GM10847 (cell line): ENCODE results near the gene CD33.

Experiments used
- POLR2A ChIP-seq: IDR thresholded peaks from 2 replicates; pipeline ENCODE4 v1.6.1; 2011; ENCODE audit not compliant: insufficient read length; ENCODE audit errors: extremely low read depth

CD33 gene

DNA sequence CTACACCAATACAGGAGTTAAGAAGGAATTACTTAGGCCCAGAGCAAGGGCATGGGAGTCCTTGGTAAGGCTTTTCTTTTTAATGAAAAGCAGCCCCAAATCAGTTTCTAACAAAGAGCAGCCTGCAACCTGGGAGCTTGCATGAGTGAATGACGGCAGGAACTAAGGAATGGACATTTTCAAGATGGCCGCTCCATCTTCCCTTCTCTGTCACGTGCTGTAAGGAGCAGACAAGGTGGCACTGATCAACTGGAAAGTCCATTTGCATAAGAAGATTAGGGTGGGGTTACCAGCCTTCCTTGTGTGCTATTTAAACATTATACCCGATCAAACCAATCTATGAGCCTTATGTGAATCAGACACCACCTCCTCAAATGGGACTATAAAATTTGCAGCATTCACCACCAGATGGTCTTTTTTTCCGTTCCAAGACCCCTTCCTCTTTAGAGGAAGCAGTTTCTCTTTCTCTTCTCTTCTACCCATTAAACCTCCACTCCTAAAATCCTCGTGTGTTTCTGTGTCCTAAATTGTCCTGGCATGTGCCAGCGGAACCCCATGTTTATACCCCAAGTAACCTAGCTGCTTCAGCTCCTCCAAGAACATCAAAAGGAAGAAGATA lies 23.2 kb downstream of the CD33 start:
- no peak for TF ChIP-seq POLR2A

DNA sequence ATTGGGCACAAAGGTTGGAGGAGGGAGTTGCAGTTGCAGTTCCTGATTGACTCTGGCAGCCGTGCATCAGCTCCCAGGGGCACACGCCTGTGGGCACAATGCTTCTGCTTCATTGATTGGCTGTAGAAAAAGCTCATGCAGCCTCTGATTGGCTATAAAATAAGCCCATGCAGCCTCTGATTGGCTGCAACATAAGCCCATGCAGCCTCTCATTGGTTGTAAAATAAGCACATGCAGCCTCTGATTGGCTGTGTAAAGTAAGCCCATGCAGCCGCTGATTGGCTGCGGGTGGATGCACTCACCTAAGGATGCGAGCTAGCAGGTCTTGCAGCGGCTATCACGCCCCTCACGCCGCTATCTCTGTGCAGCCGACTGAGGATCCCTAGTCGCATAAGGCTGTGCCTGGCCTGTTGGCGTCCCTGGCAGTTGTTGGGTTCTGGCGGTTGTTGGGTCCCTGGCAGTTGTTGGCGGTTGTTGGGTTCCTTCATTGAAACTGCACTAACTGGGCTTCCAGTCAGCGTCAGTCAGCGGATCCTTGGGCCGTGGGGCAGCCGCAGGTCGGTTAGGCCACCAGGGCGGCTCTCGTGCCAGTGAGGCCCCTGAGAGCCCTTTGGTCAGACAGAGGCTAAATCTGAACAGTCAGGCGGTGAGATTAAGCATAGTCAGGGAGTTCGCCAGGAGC lies 26.0 kb downstream of the CD33 start, which contains the start of gene SIGLECL1:
TSS of gene SIGLECL1 (plus strand) at position 295 of the 682 bp plus-strand sequence. CDS start 12,993 bp downstream, outside the sequence.
- TF ChIP-seq POLR2A, result no peak

DNA sequence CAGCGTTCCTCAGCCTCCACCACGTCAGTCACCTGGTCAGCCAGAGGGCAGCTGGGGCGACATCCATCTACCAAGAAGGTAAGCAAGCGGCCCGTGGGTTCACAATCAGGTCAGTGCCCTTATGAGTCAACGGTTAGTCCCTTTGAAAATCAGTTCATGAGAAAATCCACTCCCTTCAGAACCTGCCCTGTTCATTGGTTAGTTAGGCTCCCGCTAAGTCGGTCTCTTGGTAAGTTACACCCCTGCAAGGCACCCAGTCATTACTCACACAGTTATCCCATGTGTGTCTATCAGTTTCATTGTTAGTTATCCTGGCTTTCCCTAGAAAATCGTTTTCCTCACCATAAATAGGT lies 26.6 kb downstream of the CD33 start:
- no peak for TF ChIP-seq POLR2A

DNA sequence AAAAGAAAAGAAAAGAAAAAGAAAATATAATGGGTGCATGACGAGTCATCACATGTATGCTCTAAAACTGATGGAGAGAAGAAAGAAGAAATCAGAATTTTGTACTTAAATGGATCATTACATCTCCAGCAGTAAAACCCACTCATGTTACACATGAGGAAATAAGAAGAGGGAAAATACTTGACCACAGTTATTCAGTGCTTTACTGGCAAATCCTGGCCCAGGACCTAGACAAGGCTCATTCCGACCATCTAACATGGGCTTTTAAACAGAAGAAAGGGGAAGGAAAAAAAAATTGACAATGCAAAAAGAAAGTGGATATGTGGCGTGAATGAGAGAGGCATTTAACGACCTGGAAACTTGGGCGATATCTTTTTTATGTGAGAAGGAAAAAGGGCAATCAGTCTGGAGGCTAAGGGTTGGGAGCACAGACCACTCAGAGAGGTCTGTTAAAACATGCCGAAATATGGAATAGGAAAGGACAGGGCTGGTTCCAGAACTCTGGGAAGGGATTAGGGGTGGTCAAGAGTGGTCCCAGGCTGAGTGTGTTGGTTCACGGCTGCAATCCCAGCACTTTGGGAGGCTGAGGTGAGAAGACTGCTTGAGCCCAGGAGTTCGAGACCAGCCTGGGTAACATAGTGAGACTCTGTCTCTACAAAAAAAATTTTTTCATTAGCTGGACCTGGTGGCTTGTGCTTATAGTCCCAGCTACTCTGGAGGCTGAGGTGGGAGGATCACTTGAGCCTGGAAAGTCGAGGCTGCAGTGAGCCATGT lies 27.6 kb downstream of the CD33 start:
- no peak for TF ChIP-seq POLR2A

DNA sequence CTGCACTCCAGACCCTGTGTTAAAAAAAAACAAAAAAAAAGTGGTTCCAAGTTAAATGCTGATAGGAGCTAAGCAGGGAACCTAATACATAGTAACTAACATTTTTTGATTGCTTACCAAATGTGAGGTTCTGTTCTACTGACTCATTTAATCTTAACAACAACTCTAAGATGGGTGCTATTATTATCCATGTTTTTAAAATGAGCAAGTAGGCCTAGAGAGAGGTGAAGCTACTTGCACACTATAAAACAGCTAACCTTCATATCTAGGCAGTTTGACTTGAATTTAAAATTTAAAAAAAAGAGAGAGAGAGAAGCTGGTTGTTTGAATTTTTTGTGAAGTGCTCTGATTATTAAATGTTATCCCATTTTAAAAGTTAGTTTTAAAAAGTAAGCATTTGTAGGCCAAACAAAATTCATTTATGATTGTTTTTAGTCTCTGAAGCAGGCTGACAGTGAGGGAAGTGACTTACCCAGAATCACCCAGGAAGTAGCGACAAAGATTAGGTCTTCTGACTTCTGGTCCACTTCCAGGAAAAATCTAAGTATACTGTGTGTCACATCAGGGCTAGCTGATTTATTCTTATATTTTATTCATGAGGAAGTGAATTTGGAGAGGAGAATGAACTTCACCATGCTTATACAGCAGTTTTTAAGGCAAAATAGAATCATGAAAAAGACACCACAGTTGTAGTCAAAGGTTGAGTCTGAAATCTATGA lies 28.4 kb downstream of the CD33 start:
- no peak for TF ChIP-seq POLR2A

DNA sequence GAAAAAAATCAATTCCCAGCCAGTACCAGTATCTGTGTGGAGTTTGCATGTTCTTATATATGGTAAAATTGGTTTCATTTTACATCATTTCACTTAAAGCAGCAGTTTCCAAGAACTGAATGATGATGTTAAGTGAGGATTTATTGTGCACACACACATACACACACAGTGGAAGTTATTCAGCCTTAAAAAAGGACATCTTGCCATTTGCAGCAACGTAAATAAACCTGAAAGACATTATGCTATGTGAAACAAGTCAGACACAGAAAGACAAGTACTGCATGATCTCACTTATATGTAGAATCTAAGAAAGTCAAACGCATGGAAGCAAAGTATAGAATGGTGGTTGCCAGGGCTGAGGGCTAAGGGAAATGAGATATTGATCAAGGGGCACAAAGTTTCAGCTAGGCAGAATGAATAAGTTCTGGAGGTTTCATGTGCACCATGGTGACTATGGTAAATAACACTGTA lies 31.3 kb downstream of the CD33 start:
- no peak for TF ChIP-seq POLR2A

DNA sequence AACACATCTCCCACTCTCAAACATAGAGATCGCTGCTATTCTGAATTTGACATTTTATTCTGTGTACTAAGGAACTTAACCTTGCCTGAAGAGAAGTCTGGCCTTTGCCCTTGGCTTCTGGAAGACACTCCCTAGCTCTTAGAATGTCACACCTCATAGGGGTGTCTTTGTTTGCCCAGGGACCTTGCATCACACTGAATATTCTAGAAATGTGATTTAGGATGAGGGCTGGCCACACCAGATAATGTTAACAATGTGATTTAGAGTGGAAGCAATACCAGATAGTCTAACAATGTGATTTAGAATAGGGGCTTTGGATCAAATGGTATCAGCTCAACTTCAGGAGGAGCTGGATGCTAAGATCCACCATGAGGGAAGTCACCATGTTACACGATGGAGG lies 32.6 kb downstream of the CD33 start:
- no peak for TF ChIP-seq POLR2A

DNA sequence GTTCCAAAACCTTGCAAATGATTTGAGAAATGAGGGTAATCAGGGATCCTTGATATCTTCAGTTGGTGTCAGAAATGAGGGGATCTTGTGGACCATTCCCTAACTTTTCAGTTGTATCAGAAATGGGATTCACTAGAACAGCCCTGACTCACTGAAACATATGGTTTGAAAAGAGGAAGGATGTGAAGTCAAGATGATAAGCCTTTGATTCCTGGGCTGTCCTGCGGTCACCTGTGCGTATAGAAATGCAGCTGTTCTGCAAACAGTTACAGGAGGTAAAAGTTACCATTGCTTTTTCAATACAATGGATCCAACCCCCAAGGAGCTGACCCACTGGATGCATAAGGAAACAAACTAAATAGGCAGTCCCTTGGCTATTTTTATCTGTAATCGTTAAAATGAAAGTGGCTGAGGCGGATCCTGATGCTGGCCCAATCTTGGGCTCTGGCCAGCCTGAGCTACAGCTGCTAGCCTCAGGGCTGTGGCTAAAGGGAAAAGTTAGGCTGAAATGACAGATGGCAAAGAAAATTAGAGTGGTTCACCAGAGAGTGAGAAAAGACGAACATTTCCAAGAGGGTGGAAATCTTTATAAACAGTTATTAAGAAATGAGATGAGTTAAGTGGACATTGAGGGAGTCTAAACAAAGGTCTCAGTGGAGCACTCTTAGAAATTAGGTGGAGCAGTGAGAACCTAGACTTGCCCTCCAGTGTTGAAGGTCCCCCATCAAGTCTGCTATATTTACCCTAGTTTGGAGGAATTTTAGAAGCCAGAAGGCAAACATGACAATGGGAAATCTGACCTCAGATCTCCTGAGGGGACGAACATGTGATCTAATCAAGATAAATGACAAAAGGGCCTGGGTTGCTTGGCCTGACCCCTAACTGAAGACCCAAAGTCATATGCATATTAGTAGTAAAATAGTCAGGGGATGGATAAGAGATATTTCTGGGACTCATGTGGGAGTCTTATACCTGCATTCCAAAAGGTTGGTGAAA lies 33.6 kb downstream of the CD33 start:
- TF ChIP-seq POLR2A, result no peak

DNA sequence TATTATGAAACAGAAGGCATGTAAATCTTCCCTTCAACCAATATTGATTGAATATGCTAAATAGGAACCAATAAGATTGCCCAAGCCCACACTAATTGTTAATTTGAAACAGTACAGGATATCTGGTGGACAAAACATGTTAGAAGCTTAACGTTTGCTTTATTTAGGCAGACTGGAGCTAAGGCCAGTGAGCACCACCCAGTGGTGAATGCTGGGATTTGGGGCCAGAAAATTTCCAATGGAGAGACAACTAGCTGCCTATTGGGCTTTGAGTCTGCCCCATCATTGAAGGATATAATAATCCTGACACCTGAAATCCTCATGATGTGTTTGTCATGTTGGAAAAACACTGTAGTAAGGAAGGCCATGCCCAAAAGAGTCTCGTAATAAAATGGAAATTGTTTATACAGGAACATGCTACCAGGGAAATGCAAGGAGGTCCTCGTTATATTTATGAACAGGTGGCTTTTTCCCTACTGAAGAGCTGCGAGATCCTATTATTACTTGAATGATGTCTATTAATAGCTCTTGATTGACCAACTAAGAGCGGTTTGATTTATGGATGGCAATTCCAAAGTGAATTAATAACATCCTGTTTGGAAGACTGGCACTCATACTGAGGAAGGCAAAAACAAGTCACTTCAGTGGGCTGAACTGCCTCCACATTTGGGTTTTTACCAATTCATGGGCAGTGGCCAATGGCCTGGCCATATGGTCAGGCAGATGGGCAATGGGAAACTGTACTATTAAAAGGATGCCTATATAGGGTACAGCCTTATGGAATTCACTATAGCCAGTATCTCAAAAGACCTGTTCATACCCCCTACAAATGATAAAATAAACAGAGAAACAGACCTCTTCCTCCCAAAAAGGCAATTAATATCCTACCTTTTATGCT lies 34.7 kb downstream of the CD33 start:
- TF ChIP-seq POLR2A, result no peak

DNA sequence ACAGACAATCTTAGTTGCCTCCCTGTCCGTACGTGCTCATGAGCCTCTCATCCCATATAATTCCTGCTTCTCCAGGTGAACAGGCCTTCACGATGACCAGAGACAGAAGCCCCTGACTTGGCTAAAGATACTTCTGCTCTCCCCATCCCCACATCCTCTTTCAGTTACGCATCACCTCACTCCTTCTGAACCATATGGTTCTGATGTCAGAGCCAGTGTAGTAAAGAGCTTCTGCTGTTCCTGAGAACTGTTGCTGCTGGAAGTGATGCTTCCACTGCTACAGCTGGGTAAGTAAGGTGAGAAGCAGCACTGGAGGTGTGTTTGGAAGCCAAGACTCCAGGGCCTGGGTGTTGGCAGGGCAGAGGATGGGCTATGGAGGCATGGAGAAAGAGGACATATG lies 38.9 kb downstream of the CD33 start:
- TF ChIP-seq POLR2A, result no peak

DNA sequence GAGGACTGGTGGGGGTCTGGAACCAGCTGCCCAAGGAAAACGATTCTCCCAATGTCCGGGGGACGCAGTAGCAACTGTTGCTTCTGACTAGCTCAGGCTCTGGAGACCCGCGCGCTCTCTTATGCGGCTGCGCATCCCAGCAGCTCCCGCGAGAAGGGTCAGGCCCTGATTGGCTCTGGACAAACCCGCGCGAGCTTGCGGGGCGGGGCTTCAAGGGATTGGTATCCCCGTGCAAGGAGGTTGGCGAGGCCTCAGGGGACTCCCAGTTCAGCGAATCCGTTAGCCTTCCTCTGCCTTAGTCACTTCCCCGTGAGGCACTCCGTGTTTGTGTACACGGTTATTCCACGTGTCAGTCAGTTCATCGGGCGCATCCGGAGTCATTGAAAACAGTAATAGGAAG lies 46.2 kb downstream of the CD33 start:
- no peak for TF ChIP-seq POLR2A

DNA sequence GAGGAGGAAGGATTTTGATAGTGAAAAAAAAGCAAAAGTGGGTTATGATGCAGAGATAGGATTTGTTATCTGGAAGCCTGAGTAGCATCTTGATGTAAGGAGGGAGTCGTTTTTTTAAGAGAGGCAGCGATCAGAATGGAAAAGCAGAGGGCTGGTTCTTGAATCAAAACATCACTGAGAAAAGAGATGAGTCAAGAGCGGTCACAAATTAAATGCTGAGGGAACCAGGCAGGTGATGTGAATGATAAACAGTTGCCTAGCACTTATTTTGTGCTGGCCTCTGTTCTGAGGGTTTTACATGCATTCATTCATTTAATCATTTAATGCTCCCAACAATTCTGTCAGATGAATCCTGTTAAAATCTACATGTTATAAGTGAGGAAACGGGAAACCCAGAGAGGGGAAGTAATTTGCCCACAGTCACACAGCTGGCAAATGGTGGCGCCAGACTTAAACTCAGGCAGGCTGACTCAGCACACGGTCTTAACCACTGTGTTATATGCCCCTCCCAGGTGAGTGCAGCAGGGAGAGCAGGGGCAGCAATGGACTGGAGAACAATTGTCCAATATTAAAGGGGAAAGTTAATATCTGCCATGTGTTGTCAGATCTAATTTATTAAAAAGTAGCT lies 47.4 kb downstream of the CD33 start:
- TF ChIP-seq POLR2A, result no peak
